Mucosa of rectum (tissue), 2 donors: ENCODE results near the gene PPIE.
A peak's percentile ranks its signal among the peaks of the same experiment; 100 is the strongest.
"Not testable (repeated sequence)": the region's sequence is repeated elsewhere in the genome, so short reads cannot be mapped to it uniquely, and the experiment has no call there.

Experiments
- H3K27ac ChIP-seq, 2 donors: one replicate each; pipeline ENCODE4 v1.7.0; 2013; ENCODE audit warnings: inconsistent platforms in 2 of 2, low read depth in 2 of 2, low read length in 2 of 2
- H3K27me3 ChIP-seq, 2 donors: one replicate each; pipeline ENCODE4 v1.7.0; 2013; ENCODE audit warnings: low read length in 2 of 2; ENCODE audit not compliant: control insufficient read depth in 2 of 2, insufficient read depth in 2 of 2
- H3K36me3 ChIP-seq, 2 donors: one replicate each; pipeline ENCODE4 v1.7.0; 2013; ENCODE audit warnings: low read length in 2 of 2; ENCODE audit not compliant: control insufficient read depth in 2 of 2, insufficient read depth in 2 of 2
- H3K4me1 ChIP-seq, 2 donors: one replicate each; pipeline ENCODE4 v1.7.0; 2013; ENCODE audit warnings: low read length in 2 of 2, mild to moderate bottlenecking in 1 of 2; ENCODE audit not compliant: control insufficient read depth in 2 of 2, insufficient read depth in 2 of 2
- H3K4me3 ChIP-seq, 2 donors: one replicate each; pipeline ENCODE4 v1.7.0; 2013; ENCODE audit warnings: low read length in 2 of 2
- H3K9ac ChIP-seq, 2 donors: one replicate each; pipeline ENCODE4 v1.7.0; 2013; ENCODE audit warnings: low read length in 2 of 2, low read depth in 1 of 2, mild to moderate bottlenecking in 1 of 2
- H3K9me3 ChIP-seq, 2 donors: one replicate each; pipeline ENCODE4 v1.7.0; 2013; ENCODE audit warnings: low read length in 2 of 2; ENCODE audit not compliant: control insufficient read depth in 2 of 2
- donor health status: healthy.
- donor health status: Normal muscosa, but diverticular disease.

Gene PPIE

DNA sequence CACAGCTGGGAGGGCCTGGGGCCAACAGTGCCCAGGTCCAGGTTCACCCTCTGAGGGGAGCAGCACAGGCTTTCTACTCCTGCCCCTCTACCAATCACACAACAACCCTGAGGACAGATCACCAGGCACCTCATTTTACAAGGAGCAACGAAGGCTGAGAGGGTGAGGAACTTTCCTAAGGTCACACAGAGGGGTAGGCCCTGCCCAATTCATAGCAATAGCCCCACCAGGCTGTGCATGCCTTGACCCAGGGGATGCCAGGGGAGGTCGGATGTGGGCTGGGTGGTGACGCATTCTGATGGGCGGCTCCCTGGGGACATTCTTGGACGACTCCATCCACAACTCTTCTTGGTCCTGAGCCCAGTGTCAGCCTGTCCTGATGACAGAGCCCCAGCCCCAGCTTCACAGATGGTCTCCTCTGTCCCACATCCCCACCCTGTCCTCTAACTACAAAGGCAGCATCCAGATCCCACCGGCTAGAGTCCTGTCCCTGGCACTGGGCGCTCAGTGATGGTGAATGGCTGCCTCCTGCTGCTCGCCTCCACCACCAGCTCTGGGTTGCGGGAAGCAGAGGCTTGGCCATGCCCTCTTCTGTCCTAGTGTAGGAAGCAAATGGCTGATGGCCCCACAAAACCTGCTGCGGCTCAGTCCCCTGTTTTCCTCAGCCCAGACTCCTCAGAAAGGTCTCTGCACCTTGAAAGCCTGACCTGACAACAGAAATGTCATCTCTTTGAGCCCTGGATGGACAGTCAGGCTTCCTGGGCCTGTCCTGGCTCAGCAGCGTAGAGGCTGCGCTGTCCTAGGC lies 47.8 kb downstream of the PPIE start:
- H3K9me3 ChIP-seq, H3K4me1 ChIP-seq, H3K4me3 ChIP-seq, H3K36me3 ChIP-seq, H3K27me3 ChIP-seq, H3K9ac ChIP-seq: not testable (repeated sequence)
- peak overlapping the region in 1 of 2 donors; percentile 4 for H3K27ac ChIP-seq

DNA sequence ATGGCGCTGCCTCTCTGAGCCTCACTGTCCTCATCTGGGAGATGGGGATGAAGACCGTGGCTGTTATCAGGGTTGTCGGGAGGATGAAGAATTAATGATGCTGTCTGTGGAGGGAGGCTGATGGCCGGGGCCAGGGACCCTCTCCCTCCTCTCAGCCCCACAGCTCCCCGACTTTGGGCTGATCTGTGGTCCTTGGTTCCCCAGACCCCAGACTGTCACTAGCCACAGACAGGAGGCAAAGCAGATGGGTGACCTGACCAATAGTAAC lies 48.4 kb downstream of the PPIE start:
- not testable (repeated sequence) for H3K27me3 ChIP-seq, H3K9ac ChIP-seq, H3K9me3 ChIP-seq, H3K4me1 ChIP-seq, H3K27ac ChIP-seq, H3K4me3 ChIP-seq, H3K36me3 ChIP-seq

DNA sequence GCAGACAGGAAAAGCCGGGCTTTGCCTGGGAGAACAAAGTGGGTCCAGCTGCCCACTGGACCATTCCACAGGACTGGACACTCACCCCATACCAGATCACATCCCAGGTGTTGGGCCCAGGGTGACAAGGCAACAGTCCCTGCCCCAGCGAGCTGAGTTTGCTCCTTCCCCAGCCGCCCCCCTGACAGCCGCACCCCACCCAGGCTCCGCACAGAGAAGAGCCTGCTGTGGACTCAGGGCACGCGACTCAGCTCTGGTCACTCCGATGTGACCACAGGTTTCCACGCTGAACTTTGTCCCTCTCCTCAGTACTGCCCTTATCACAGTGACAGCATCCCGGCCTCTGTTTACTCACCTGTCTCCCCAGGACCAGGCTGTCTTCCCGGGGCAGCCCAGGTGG lies 48.8 kb downstream of the PPIE start:
- no peak overlapping the region for H3K27ac ChIP-seq
- peak overlapping the region in 1 of 2 donors; percentile 35 for H3K4me3 ChIP-seq
- no peak overlapping the region for H3K9ac ChIP-seq
- no peaks in the 10 kb centered on the region for H3K27me3 ChIP-seq
- H3K4me1 ChIP-seq, result peaks cover 5% of the 10 kb centered on the region in 2 donors
- H3K36me3 ChIP-seq, result no peaks in the 10 kb centered on the region
- no peaks in the 10 kb centered on the region for H3K9me3 ChIP-seq

DNA sequence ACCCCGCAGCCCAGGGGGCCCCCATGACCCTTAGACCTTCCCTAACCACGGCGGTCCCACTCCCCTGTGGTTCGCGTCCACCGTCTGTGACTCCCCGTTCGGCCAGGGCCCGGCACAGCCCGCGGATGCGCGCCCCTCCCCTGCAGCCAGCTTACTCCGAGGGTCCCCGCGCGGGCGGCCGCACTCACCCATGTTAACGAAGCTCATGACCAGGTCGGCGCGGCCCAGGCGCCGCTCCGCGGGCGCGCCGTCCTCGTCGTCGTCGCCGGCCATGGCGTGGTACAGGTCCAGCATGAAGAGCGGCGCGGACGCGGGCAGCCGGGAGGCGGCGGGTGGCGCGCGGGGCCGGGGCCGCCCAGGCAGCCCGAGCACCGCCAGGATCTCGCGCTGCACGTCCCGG lies 49.3 kb downstream of the PPIE start:
- not testable (repeated sequence) for H3K27ac ChIP-seq, H3K9me3 ChIP-seq, H3K36me3 ChIP-seq, H3K27me3 ChIP-seq, H3K9ac ChIP-seq, H3K4me1 ChIP-seq
- peak overlapping the region; percentile 7 to 35 for H3K4me3 ChIP-seq

GRCh38 chr1:39788426-39788757 lies 49.7 kb downstream of the PPIE start:
- Histone ChIP-seq H3K9me3 (no peaks in the 10 kb centered on the region), H3K36me3 (no peaks in the 10 kb centered on the region), H3K27me3 (no peaks in the 10 kb centered on the region), H3K9ac (peak overlapping the region in 1 of 2 donors; percentile 70), H3K4me3 (peak overlapping the region; percentile 53 to 62), H3K4me1 (peaks cover 5% of the 10 kb centered on the region in 2 donors), H3K27ac (peak overlapping the region; percentile 37 to 52)

DNA sequence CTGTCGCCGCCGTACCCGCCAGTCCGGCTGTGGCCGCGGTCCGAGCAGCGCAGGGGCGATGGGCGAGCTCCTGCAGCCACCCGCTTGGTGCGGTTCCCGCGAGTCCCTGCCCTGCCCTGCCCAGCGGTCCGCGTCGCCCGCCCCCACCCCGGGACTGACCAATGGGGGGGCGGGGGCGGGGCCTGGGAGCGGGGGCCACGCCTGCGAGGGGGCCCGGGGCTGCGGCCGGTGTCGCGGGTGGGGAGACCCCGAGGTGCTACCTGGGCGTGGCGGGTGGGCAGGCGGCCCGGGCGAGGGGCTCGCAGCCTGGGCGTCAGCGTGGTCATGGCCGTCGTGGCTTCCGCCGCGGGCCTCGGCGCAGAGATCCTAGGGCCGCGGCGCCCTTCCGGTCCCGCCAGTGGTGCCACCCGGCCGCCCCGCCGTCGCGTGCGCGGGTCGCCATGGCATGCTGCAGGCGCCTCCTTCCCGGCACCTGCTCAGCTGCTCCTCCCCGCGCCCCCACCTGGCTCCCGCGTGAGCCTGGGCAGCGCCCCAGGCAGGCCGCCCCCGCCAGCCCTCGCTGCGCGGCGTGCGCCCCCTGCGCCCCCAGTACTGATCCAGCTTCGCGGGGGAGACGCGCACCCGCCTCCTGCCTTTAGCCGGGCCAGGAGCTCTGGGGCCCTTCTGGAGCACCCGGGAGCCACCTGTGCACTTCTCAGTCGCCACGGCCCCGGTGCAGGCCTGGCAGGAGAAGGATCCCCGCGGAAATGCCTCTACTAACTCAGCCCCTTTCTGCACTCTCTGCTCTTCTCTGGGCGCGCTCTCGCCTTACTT lies 50.3 kb downstream of the PPIE start, which contains the start of gene BMP8B:
Gene BMP8B, minus strand, starts transcription at position 108 of the 813 bp plus-strand sequence. CDS start 380 bp downstream, outside the sequence.
- Histone ChIP-seq H3K4me1 (peaks cover 5% of the 10 kb centered on the region in 2 donors), H3K9ac (peak within 1 kb of the TSS; percentile 41 to 70), H3K36me3 (no peaks in the 10 kb centered on the region), H3K27me3 (no peaks in the 10 kb centered on the region), H3K4me3 (peak within 1 kb of the TSS; percentile 53 to 66), H3K9me3 (no peaks in the 10 kb centered on the region), H3K27ac (peak within 1 kb of the TSS; percentile 51 to 52)

DNA sequence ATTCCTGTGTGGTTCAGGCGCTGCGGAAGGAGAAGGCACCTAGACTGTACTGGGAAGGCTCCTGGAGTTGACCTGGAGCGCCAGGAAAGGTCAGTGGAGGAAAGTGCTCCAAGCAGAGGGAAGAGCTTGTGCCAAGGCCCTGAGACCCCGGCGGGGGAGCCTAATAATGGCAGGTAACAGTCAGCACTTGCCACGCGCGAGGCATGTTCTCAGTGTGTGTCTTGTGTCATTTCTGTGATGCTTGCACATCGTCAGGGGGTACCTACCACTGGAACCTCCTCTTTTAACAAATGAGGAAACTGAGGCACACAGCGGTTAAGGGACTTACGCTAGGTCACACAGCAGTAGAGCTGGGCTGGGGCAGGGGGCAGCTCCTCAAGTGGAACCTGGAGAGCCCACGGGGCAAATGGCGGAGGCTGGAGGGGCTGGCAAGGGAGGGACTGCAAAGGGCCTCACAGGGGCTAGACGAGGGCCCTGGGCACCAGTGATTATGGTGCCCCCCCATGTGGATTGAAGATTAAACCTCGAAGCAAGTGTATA lies 51.0 kb downstream of the PPIE start:
- H3K27ac ChIP-seq, result peak overlapping the region in 1 of 2 donors; percentile 51
- H3K4me3 ChIP-seq, result peak overlapping the region; percentile 53 to 66
- H3K36me3 ChIP-seq, result no peaks in the 10 kb centered on the region
- H3K27me3 ChIP-seq, result no peaks in the 10 kb centered on the region
- H3K9ac ChIP-seq, result peak overlapping the region; percentile 41 to 70
- H3K9me3 ChIP-seq, result no peaks in the 10 kb centered on the region
- peaks cover 5% of the 10 kb centered on the region in 2 donors for H3K4me1 ChIP-seq

GRCh38 chr1:39791838-39792237 lies 53.2 kb downstream of the PPIE start:
- no peaks in the 10 kb centered on the region for H3K27me3 ChIP-seq
- H3K27ac ChIP-seq, result no peak overlapping the region
- H3K36me3 ChIP-seq, result no peaks in the 10 kb centered on the region
- no peak overlapping the region for H3K9ac ChIP-seq
- peaks cover 5% of the 10 kb centered on the region in 2 donors for H3K4me1 ChIP-seq
- no peak overlapping the region for H3K4me3 ChIP-seq
- no peaks in the 10 kb centered on the region for H3K9me3 ChIP-seq

- H3K9ac ChIP-seq, result no peak overlapping the region
- H3K4me3 ChIP-seq, result no peak overlapping the region
- H3K9me3 ChIP-seq, result no peaks in the 10 kb centered on the region
- H3K27ac ChIP-seq, result no peak overlapping the region
- peaks cover 11 to 13% of the 10 kb centered on the region in 2 donors for H3K4me1 ChIP-seq
- no peaks in the 10 kb centered on the region for H3K36me3 ChIP-seq
- no peaks in the 10 kb centered on the region for H3K27me3 ChIP-seq
Measured at GRCh38 chr1:39795651-39796050, 57.0 kb downstream of the PPIE start.
